IMR-90 (cell line): ENCODE measurements around the gene HCN4.

ENCODE experiments used
- MXI1 ChIP-seq: IDR thresholded peaks from 2 replicates; pipeline ENCODE4 v1.6.1; 2012; ENCODE audit warnings: low read depth, mild to moderate bottlenecking, low read length, moderate library complexity, borderline replicate concordance
- TF ChIP-seq, protein P1 (sequence below): fragments of 150-350 bp; IDR thresholded peaks from 2 replicates; pipeline ENCODE4 v1.6.1; 2017; ENCODE audit warnings: mild to moderate bottlenecking, antibody characterized with exemption, low read length, low read depth
- TF ChIP-seq, protein P2 (sequence below): conservative IDR thresholded peaks from 2 replicates; pipeline ENCODE4 v1.5.1; 2012; ENCODE audit warnings: mild to moderate bottlenecking, low read depth, low read length, improper control_type of control experiment
- TF ChIP-seq, protein P3 (sequence below): fragments of 150-350 bp; IDR thresholded peaks from 2 replicates; pipeline ENCODE4 v1.6.1; 2016; ENCODE audit warnings: low read depth, mild to moderate bottlenecking, low read length, moderate library complexity, borderline replicate concordance

DNA sequence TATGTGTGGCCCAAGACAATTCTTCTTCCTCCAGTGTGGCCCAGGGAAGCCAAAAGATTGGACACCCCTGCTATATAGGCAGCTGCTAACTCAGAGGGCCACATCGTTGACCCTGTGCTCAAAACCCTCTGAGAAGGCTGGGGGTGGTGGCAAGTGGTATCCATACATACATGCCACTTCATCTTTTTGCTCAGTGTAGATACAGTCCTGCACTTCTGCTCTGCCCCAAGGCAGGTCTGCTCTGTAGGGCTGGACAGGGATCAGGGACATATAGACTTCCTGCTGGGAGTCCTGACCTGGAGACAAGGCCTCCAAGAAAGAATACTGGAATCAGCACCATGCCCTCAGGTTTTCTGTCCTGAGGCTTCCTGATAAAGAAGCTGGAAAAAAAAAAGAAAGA is 4.5 kb upstream of the HCN4 start:
- no peak for TF ChIP-seq MXI1
- TF ChIP-seq, protein P1, sequence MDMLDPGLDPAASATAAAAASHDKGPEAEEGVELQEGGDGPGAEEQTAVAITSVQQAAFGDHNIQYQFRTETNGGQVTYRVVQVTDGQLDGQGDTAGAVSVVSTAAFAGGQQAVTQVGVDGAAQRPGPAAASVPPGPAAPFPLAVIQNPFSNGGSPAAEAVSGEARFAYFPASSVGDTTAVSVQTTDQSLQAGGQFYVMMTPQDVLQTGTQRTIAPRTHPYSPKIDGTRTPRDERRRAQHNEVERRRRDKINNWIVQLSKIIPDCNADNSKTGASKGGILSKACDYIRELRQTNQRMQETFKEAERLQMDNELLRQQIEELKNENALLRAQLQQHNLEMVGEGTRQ = no peak
- TF ChIP-seq, protein P2, sequence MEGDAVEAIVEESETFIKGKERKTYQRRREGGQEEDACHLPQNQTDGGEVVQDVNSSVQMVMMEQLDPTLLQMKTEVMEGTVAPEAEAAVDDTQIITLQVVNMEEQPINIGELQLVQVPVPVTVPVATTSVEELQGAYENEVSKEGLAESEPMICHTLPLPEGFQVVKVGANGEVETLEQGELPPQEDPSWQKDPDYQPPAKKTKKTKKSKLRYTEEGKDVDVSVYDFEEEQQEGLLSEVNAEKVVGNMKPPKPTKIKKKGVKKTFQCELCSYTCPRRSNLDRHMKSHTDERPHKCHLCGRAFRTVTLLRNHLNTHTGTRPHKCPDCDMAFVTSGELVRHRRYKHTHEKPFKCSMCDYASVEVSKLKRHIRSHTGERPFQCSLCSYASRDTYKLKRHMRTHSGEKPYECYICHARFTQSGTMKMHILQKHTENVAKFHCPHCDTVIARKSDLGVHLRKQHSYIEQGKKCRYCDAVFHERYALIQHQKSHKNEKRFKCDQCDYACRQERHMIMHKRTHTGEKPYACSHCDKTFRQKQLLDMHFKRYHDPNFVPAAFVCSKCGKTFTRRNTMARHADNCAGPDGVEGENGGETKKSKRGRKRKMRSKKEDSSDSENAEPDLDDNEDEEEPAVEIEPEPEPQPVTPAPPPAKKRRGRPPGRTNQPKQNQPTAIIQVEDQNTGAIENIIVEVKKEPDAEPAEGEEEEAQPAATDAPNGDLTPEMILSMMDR = no peak
- TF ChIP-seq, protein P3, sequence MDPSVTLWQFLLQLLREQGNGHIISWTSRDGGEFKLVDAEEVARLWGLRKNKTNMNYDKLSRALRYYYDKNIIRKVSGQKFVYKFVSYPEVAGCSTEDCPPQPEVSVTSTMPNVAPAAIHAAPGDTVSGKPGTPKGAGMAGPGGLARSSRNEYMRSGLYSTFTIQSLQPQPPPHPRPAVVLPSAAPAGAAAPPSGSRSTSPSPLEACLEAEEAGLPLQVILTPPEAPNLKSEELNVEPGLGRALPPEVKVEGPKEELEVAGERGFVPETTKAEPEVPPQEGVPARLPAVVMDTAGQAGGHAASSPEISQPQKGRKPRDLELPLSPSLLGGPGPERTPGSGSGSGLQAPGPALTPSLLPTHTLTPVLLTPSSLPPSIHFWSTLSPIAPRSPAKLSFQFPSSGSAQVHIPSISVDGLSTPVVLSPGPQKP = no peak
